HCT116 (cell line): ENCODE measurements around the gene DPYD. TPM values are rescaled to one million over a fixed set of nuclear protein-coding genes. Genes with fewer than 3 reads are reported as not detected.

Experiments used
- ATAC-seq: fragments of 200-7000 bp; cut with Tn5 transposase; 2 replicates; pipeline ENCODE4 v1.9.1; 2020; ENCODE audit warnings: mild to moderate bottlenecking, moderate library complexity
- BruUV-seq: library from RNA; stranded (reverse); fragments of 400-500 nt; replicated peaks from 2 replicates; lab custom pipeline; 2021; lab: Mats Ljungman, UMichigan
- CTCF ChIA-PET: fragments of 300-600 bp; sonication (Branson Sonifier 250); formaldehyde crosslinking; loops from one replicate; lab custom pipeline; 2021; ENCODE audit warnings: antibody characterized with exemption; lab: Charles Lee
- POLR2A ChIA-PET: fragments of 300-600, 350-600 bp; sonication (Branson Sonifier 250); formaldehyde crosslinking; loops from one replicate; lab custom pipeline; 2021; ENCODE audit warnings: antibody characterized with exemption; lab: Charles Lee
- RAD21 ChIA-PET, 2 experiments: fragments of 300-600 bp; sonication (Branson Sonifier 250); formaldehyde crosslinking; loops; one replicate each; lab custom pipeline; 2023; ENCODE audit warnings: low total read pairs in 2 of 2; ENCODE audit not compliant: uncharacterized antibody in 2 of 2, unreplicated experiment in 2 of 2, low non-redundant PET in 1 of 2; lab: Charles Lee
- DNase-seq: peaks from one replicate; pipeline ENCODE4 v3.0.0-alpha.2; 2010; ENCODE audit warnings: low read depth, low spot score
- H2AFZ ChIP-seq: fragments of 200-600 bp; shearing (Covaris generic), sonication (generic); 2 replicates; pipeline ENCODE4 v1.6.1; 2017; ENCODE audit warnings: low read depth, mixed run types, mixed read lengths, antibody characterized with exemption, low read length; ENCODE audit not compliant: poor library complexity, severe bottlenecking
- H3K27ac ChIP-seq: 2 replicates; pipeline ENCODE4 v1.5.1; 2012; ENCODE audit warnings: low read depth, low read length
- H3K27me3 ChIP-seq: fragments of 200-600 bp; sonication (generic); 2 replicates; pipeline ENCODE4 v1.6.1; 2016; ENCODE audit warnings: mixed run types, low read length, mixed read lengths; ENCODE audit not compliant: insufficient read depth
- H3K36me3 ChIP-seq, 2 experiments: fragments of 200-500 bp in 1 of 2; fragments of 200-600 bp in 1 of 2; sonication (Bioruptor generic) in 1 of 2; sonication (generic) in 1 of 2; 2 replicates each; pipeline versions ENCODE4 v1.5.1 to v1.6.1; 2014 to 2016; ENCODE audit warnings: low read length in 2 of 2, inconsistent platforms in 1 of 2, mixed read lengths in 1 of 2, mixed run types in 1 of 2; ENCODE audit not compliant: insufficient read depth in 2 of 2, control insufficient read depth in 1 of 2
- H3K4me1 ChIP-seq, 2 experiments: fragments of 200-600 bp in 1 of 2; sonication (generic) in 1 of 2; 2 replicates each; pipeline versions ENCODE4 v1.5.1 to v1.6.1; 2012 to 2017; ENCODE audit warnings: low read length in 2 of 2, inconsistent platforms in 1 of 2, mild to moderate bottlenecking in 1 of 2, mixed read lengths in 1 of 2, mixed run types in 1 of 2, moderate library complexity in 1 of 2; ENCODE audit not compliant: insufficient read depth in 2 of 2, control insufficient read depth in 1 of 2
- H3K4me2 ChIP-seq: fragments of 200-600 bp; sonication (generic); 2 replicates; pipeline ENCODE4 v1.6.1; 2017; ENCODE audit warnings: mixed run types, low read length, mixed read lengths
- H3K4me3 ChIP-seq, 2 experiments: fragments of 200-600 bp in 1 of 2; sonication (generic) in 1 of 2; replicated peaks in 1 of 2; 2 replicates each; pipeline ENCODE4 v1.5.1; 2011 to 2016; ENCODE audit warnings: low read length in 2 of 2, control low read depth in 1 of 2, low read depth in 1 of 2, mild to moderate bottlenecking in 1 of 2, mixed read lengths in 1 of 2, mixed run types in 1 of 2
- H3K79me2 ChIP-seq: fragments of 200-600 bp; sonication (generic); 2 replicates; pipeline ENCODE4 v1.6.1; 2017; ENCODE audit warnings: mild to moderate bottlenecking, mixed run types, low read length, moderate library complexity, mixed read lengths; ENCODE audit not compliant: insufficient read depth
- H3K9ac ChIP-seq: fragments of 200-600 bp; sonication (generic); 2 replicates; pipeline ENCODE4 v1.6.1; 2016; ENCODE audit warnings: low read length, mixed read lengths
- H3K9me2 ChIP-seq: fragments of 200-600 bp; sonication (generic), shearing (Covaris generic); 2 replicates; pipeline ENCODE4 v1.6.1; 2017; ENCODE audit warnings: mixed run types, mild to moderate bottlenecking, moderate library complexity; ENCODE audit not compliant: insufficient read depth
- H3K9me3 ChIP-seq, 2 experiments: fragments of 200-500 bp in 1 of 2; fragments of 200-600 bp in 1 of 2; sonication (Bioruptor generic) in 1 of 2; sonication (generic) in 1 of 2; 2 replicates each; pipeline ENCODE4 v1.6.1; 2014 to 2017; ENCODE audit warnings: low read length in 2 of 2, mixed read lengths in 2 of 2, inconsistent platforms in 1 of 2, low read depth in 1 of 2, mild to moderate bottlenecking in 1 of 2, mixed run types in 1 of 2, moderate library complexity in 1 of 2; ENCODE audit not compliant: control insufficient read depth in 1 of 2, insufficient read depth in 1 of 2
- H4K20me1 ChIP-seq: fragments of 200-600 bp; sonication (generic), shearing (Covaris generic); 2 replicates; pipeline ENCODE4 v1.6.1; 2017; ENCODE audit warnings: mixed run types, mild to moderate bottlenecking, moderate library complexity; ENCODE audit not compliant: insufficient read depth
- EZH2phosphoT487 ChIP-seq: fragments of 200-600 bp; IDR thresholded peaks from 2 replicates; pipeline ENCODE4 v1.6.1; 2018; ENCODE audit warnings: antibody characterized with exemption, borderline replicate concordance
- RAD21 ChIP-seq: IDR thresholded peaks from 2 replicates; pipeline ENCODE4 v1.6.1; 2012; ENCODE audit warnings: low read depth, mild to moderate bottlenecking
- REST ChIP-seq: IDR thresholded peaks from 2 replicates; pipeline ENCODE4 v1.6.1; 2012; ENCODE audit warnings: low read depth
- SIN3A ChIP-seq: IDR thresholded peaks from 2 replicates; pipeline ENCODE4 v1.6.1; 2012; ENCODE audit warnings: low read depth
- SRF ChIP-seq: IDR thresholded peaks from 2 replicates; pipeline ENCODE4 v1.6.1; 2012; ENCODE audit warnings: low read depth
- TCF7L2 ChIP-seq: IDR thresholded peaks from 2 replicates; pipeline ENCODE4 v1.7.0; 2011; ENCODE audit warnings: borderline replicate concordance, inconsistent platforms; ENCODE audit not compliant: insufficient read depth, insufficient read length; ENCODE audit errors: extremely low read depth
- ZNF274 ChIP-seq: fragments of 200-500 bp; sonication (Bioruptor generic); IDR thresholded peaks from 2 replicates; pipeline ENCODE4 v1.6.1; 2014; ENCODE audit warnings: mild to moderate bottlenecking, low read depth, low read length, inconsistent platforms
- intact Hi-C: fragments of 100-400 bp; cut with micrococcal nuclease; formaldehyde crosslinking; loops from 2 replicates; pipeline ENCODE4 v1.10.0; 2022
- total RNA-seq: library from RNA; stranded (reverse); gene quantifications from one replicate; pipeline ENCODE4 v1.2.1, GENCODE V29; 2021; ENCODE audit not compliant: unreplicated experiment

DPYD gene
- total RNA-seq, 1 experiment from 2014 or later, result 1.7 TPM

DNA sequence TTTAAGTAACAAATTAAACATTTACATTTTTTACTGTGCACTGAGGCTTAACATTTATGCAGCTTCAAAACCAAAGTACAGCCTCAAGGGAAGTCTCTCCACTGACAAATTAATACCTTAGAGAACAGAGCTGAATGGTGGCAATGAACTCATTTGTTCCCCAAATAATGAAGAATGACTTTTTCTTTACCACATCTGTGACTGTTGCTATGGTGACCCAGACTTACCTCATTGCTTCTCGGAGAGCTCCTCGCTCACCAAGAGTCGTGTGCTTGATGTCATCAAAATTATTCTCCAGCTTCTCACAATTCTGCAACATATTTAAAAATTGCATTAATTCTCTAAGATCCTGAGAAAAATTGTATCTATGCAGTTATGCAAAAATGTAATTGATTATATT is 92.9 kb downstream of the DPYD start:
- intact Hi-C loops, result no loop called here
- Histone ChIP-seq H3K4me3 (no peak overlapping the region), H2AFZ (no peak overlapping the region), H3K4me1 (no peaks in the 10 kb centered on the region), H3K9me3 (no peaks in the 10 kb centered on the region), H4K20me1 (no peaks in the 10 kb centered on the region), H3K9me2 (no peaks in the 10 kb centered on the region; the same call in 1 of the 2 replicates), H3K4me2 (no peak overlapping the region), H3K79me2 (no peaks in the 10 kb centered on the region), H3K9ac (no peak overlapping the region), H3K27me3 (no peaks in the 10 kb centered on the region), H3K36me3 (no peaks in the 10 kb centered on the region), H3K27ac (no peak overlapping the region)
- BruUV-seq, result no TSS peak
- ATAC-seq, result no peak
- no peak for DNase-seq
- POLR2A ChIA-PET, result no interaction called here
- no peak for TF ChIP-seq TCF7L2
- no peak for TF ChIP-seq SIN3A
- no peak for TF ChIP-seq SRF
- no peak for TF ChIP-seq RAD21
- TF ChIP-seq ZNF274, result no peak
- no peak for TF ChIP-seq EZH2phosphoT487
- no peak for TF ChIP-seq REST
- CTCF ChIA-PET, result interaction anchor here (1.3 kb wide), 1 partner anchor 10 kb away, joined by 4 read pairs; no protein-coding TSS in a partner anchor
- RAD21 ChIA-PET, result no interaction called here
